HCT116 (cell line): ENCODE data around the gene VIPR2. TPM values are rescaled to one million over a fixed set of nuclear protein-coding genes. Genes with fewer than 3 reads are reported as not detected.

Experiments
- ATAC-seq: fragments of 200-7000 bp; cut with Tn5 transposase; 2 replicates; pipeline ENCODE4 v1.9.1; 2020; ENCODE audit warnings: mild to moderate bottlenecking, moderate library complexity
- BruUV-seq: library from RNA; stranded (reverse); fragments of 400-500 nt; replicated peaks from 2 replicates; lab custom pipeline; 2021; lab: Mats Ljungman, UMichigan
- CTCF ChIA-PET: fragments of 300-600 bp; sonication (Branson Sonifier 250); formaldehyde crosslinking; loops from one replicate; lab custom pipeline; 2021; ENCODE audit warnings: antibody characterized with exemption; lab: Charles Lee
- POLR2A ChIA-PET: fragments of 300-600, 350-600 bp; sonication (Branson Sonifier 250); formaldehyde crosslinking; loops from one replicate; lab custom pipeline; 2021; ENCODE audit warnings: antibody characterized with exemption; lab: Charles Lee
- RAD21 ChIA-PET, 2 experiments: fragments of 300-600 bp; sonication (Branson Sonifier 250); formaldehyde crosslinking; loops; one replicate each; lab custom pipeline; 2023; ENCODE audit warnings: low total read pairs in 2 of 2; ENCODE audit not compliant: uncharacterized antibody in 2 of 2, unreplicated experiment in 2 of 2, low non-redundant PET in 1 of 2; lab: Charles Lee
- DNase-seq: peaks from one replicate; pipeline ENCODE4 v3.0.0-alpha.2; 2010; ENCODE audit warnings: low read depth, low spot score
- H2AFZ ChIP-seq: fragments of 200-600 bp; shearing (Covaris generic), sonication (generic); 2 replicates; pipeline ENCODE4 v1.6.1; 2017; ENCODE audit warnings: low read depth, mixed run types, mixed read lengths, antibody characterized with exemption, low read length; ENCODE audit not compliant: poor library complexity, severe bottlenecking
- H3K27ac ChIP-seq: 2 replicates; pipeline ENCODE4 v1.5.1; 2012; ENCODE audit warnings: low read depth, low read length
- H3K27me3 ChIP-seq: fragments of 200-600 bp; sonication (generic); 2 replicates; pipeline ENCODE4 v1.6.1; 2016; ENCODE audit warnings: mixed run types, low read length, mixed read lengths; ENCODE audit not compliant: insufficient read depth
- H3K36me3 ChIP-seq, 2 experiments: fragments of 200-500 bp in 1 of 2; fragments of 200-600 bp in 1 of 2; sonication (Bioruptor generic) in 1 of 2; sonication (generic) in 1 of 2; 2 replicates each; pipeline versions ENCODE4 v1.5.1 to v1.6.1; 2014 to 2016; ENCODE audit warnings: low read length in 2 of 2, inconsistent platforms in 1 of 2, mixed read lengths in 1 of 2, mixed run types in 1 of 2; ENCODE audit not compliant: insufficient read depth in 2 of 2, control insufficient read depth in 1 of 2
- H3K4me1 ChIP-seq, 2 experiments: fragments of 200-600 bp in 1 of 2; sonication (generic) in 1 of 2; 2 replicates each; pipeline versions ENCODE4 v1.5.1 to v1.6.1; 2012 to 2017; ENCODE audit warnings: low read length in 2 of 2, inconsistent platforms in 1 of 2, mild to moderate bottlenecking in 1 of 2, mixed read lengths in 1 of 2, mixed run types in 1 of 2, moderate library complexity in 1 of 2; ENCODE audit not compliant: insufficient read depth in 2 of 2, control insufficient read depth in 1 of 2
- H3K4me2 ChIP-seq: fragments of 200-600 bp; sonication (generic); 2 replicates; pipeline ENCODE4 v1.6.1; 2017; ENCODE audit warnings: mixed run types, low read length, mixed read lengths
- H3K4me3 ChIP-seq, 2 experiments: fragments of 200-600 bp in 1 of 2; sonication (generic) in 1 of 2; replicated peaks in 1 of 2; 2 replicates each; pipeline ENCODE4 v1.5.1; 2011 to 2016; ENCODE audit warnings: low read length in 2 of 2, control low read depth in 1 of 2, low read depth in 1 of 2, mild to moderate bottlenecking in 1 of 2, mixed read lengths in 1 of 2, mixed run types in 1 of 2
- H3K79me2 ChIP-seq: fragments of 200-600 bp; sonication (generic); 2 replicates; pipeline ENCODE4 v1.6.1; 2017; ENCODE audit warnings: mild to moderate bottlenecking, mixed run types, low read length, moderate library complexity, mixed read lengths; ENCODE audit not compliant: insufficient read depth
- H3K9ac ChIP-seq: fragments of 200-600 bp; sonication (generic); 2 replicates; pipeline ENCODE4 v1.6.1; 2016; ENCODE audit warnings: low read length, mixed read lengths
- H3K9me2 ChIP-seq: fragments of 200-600 bp; sonication (generic), shearing (Covaris generic); 2 replicates; pipeline ENCODE4 v1.6.1; 2017; ENCODE audit warnings: mixed run types, mild to moderate bottlenecking, moderate library complexity; ENCODE audit not compliant: insufficient read depth
- H3K9me3 ChIP-seq, 2 experiments: fragments of 200-500 bp in 1 of 2; fragments of 200-600 bp in 1 of 2; sonication (Bioruptor generic) in 1 of 2; sonication (generic) in 1 of 2; 2 replicates each; pipeline ENCODE4 v1.6.1; 2014 to 2017; ENCODE audit warnings: low read length in 2 of 2, mixed read lengths in 2 of 2, inconsistent platforms in 1 of 2, low read depth in 1 of 2, mild to moderate bottlenecking in 1 of 2, mixed run types in 1 of 2, moderate library complexity in 1 of 2; ENCODE audit not compliant: control insufficient read depth in 1 of 2, insufficient read depth in 1 of 2
- H4K20me1 ChIP-seq: fragments of 200-600 bp; sonication (generic), shearing (Covaris generic); 2 replicates; pipeline ENCODE4 v1.6.1; 2017; ENCODE audit warnings: mixed run types, mild to moderate bottlenecking, moderate library complexity; ENCODE audit not compliant: insufficient read depth
- CBX3 ChIP-seq: IDR thresholded peaks from 2 replicates; pipeline ENCODE4 v1.6.1; 2012; ENCODE audit warnings: low read depth
- ELF1 ChIP-seq: IDR thresholded peaks from 2 replicates; pipeline ENCODE4 v1.6.1; 2012; ENCODE audit warnings: low read depth, borderline replicate concordance
- EZH2 ChIP-seq: fragments of 200-600 bp; sonication (generic); IDR thresholded peaks from 2 replicates; pipeline ENCODE4 v1.6.1; 2017; ENCODE audit warnings: antibody characterized with exemption, mixed run types
- JUND ChIP-seq: IDR thresholded peaks from 2 replicates; pipeline ENCODE4 v1.6.1; 2012
- POLR2AphosphoS5 ChIP-seq: IDR thresholded peaks from 2 replicates; pipeline ENCODE4 v1.6.1; 2011; ENCODE audit warnings: mild to moderate bottlenecking, low read depth, low read length, moderate library complexity
- TCF7L2 ChIP-seq: IDR thresholded peaks from 2 replicates; pipeline ENCODE4 v1.7.0; 2011; ENCODE audit warnings: borderline replicate concordance, inconsistent platforms; ENCODE audit not compliant: insufficient read depth, insufficient read length; ENCODE audit errors: extremely low read depth
- ZFX ChIP-seq: fragments of 450-650 bp; IDR thresholded peaks from 2 replicates; pipeline ENCODE4 v1.6.1; 2017
- ZNF274 ChIP-seq: fragments of 200-500 bp; sonication (Bioruptor generic); IDR thresholded peaks from 2 replicates; pipeline ENCODE4 v1.6.1; 2014; ENCODE audit warnings: mild to moderate bottlenecking, low read depth, low read length, inconsistent platforms
- intact Hi-C: fragments of 100-400 bp; cut with micrococcal nuclease; formaldehyde crosslinking; loops from 2 replicates; pipeline ENCODE4 v1.10.0; 2022
- total RNA-seq: library from RNA; stranded (reverse); gene quantifications from one replicate; pipeline ENCODE4 v1.2.1, GENCODE V29; 2021; ENCODE audit not compliant: unreplicated experiment
- TF ChIP-seq, protein P1 (sequence below), 3 experiments: fragments of 200-600 bp in 1 of 3; sonication (generic) in 1 of 3; IDR thresholded peaks in 2 of 3; conservative IDR thresholded peaks in 1 of 3; 2 replicates each; pipeline ENCODE4 v1.5.1; 2012 to 2017; ENCODE audit warnings: low read depth in 2 of 3, low read length in 2 of 3, antibody characterized with exemption in 1 of 3, borderline replicate concordance in 1 of 3, control low read depth in 1 of 3, mild to moderate bottlenecking in 1 of 3, mixed read lengths in 1 of 3, mixed run types in 1 of 3, moderate library complexity in 1 of 3; ENCODE audit not compliant: insufficient read depth in 1 of 3
- TF ChIP-seq, protein P2 (sequence below): IDR thresholded peaks from 2 replicates; pipeline ENCODE4 v1.6.1; 2012

Gene VIPR2
- total RNA-seq, 1 experiment from 2014 or later, result 0.10 TPM

DNA sequence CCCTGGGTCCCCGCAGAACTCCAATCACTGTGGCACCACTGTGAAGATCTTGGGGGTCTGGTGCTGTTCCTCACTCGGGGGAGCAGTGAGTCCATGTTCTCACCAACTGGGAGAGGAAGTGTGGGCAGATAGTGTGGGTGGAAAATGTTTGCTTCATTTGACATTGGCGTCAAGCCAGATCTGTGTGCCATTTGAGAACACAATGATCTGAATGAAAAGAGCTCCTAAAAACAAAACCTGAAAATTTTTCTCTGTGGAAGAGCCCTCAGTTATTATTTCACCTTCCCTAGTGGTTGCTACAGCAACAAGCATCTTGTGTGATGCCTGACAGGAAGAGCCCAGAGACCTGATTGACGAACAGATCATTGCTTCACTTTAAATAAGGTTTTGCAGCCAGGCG lies 125.6 kb downstream of the VIPR2 start (continued):
- TF ChIP-seq, protein P1, sequence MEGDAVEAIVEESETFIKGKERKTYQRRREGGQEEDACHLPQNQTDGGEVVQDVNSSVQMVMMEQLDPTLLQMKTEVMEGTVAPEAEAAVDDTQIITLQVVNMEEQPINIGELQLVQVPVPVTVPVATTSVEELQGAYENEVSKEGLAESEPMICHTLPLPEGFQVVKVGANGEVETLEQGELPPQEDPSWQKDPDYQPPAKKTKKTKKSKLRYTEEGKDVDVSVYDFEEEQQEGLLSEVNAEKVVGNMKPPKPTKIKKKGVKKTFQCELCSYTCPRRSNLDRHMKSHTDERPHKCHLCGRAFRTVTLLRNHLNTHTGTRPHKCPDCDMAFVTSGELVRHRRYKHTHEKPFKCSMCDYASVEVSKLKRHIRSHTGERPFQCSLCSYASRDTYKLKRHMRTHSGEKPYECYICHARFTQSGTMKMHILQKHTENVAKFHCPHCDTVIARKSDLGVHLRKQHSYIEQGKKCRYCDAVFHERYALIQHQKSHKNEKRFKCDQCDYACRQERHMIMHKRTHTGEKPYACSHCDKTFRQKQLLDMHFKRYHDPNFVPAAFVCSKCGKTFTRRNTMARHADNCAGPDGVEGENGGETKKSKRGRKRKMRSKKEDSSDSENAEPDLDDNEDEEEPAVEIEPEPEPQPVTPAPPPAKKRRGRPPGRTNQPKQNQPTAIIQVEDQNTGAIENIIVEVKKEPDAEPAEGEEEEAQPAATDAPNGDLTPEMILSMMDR (IDR thresholded peaks at IDR 0.05 in 2 of 3, conservative IDR thresholded peaks at IDR 0.05 in 1 of 3; ENCODE audit: borderline replicate concordance in 1 of 3, insufficient read depth in 1 of 3, low read depth in 2 of 3, low read length in 2 of 3), result no peak
- TF ChIP-seq EZH2 (no peak), ZFX (no peak), TCF7L2 (no peak), ELF1 (no peak), CBX3 (no peak), POLR2AphosphoS5 (no peak), ZNF274 (no peak)
- TF ChIP-seq, protein P2, sequence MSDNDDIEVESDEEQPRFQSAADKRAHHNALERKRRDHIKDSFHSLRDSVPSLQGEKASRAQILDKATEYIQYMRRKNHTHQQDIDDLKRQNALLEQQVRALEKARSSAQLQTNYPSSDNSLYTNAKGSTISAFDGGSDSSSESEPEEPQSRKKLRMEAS, result no peak
- TF ChIP-seq, all 23 proteins: peak for 0

DNA sequence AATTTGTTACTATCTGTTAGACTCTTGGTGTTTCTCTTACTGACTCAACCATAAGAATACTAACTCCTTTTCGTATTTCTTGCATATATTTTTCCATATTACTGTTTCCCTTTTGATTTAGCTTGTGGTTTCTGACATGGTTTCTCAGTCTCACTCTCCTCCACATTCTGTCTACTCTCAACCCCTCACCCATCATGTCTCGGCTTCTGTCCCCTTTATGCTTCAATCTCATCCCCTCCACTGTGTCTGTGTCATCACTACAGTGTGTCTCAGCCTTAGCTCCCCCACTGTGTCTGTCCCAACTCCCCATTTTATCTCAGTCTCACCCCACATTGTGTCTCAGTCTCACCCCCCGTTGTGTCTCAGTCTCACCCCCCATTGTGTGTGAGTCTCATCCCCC lies 126.9 kb downstream of the VIPR2 start:
- Histone ChIP-seq H3K9ac (no peak overlapping the region), H3K9me2 (no peaks in the 10 kb centered on the region), H4K20me1 (no peaks in the 10 kb centered on the region), H3K4me1 (peaks cover 6 to 9% of the 10 kb centered on the region in 2 experiments; a peak in 3 of 4 replicates), H3K9me3 (no peaks in the 10 kb centered on the region), H3K27me3 (no peaks in the 10 kb centered on the region), H3K4me3 (no peak overlapping the region), H3K36me3 (no peaks in the 10 kb centered on the region), H3K27ac (no peak overlapping the region), H3K79me2 (no peaks in the 10 kb centered on the region), H2AFZ (no peak overlapping the region), H3K4me2 (no peak overlapping the region)
- TF ChIP-seq JUND, result no peak
- RAD21 ChIA-PET, result no interaction called here
- no peak for ATAC-seq
- POLR2A ChIA-PET, result no interaction called here
- DNase-seq, result no peak
- intact Hi-C loops, result no loop called here
- CTCF ChIA-PET, result no interaction called here
- BruUV-seq, result no TSS peak
